ENCODE data around the gene TMEM234.

TMEM234 gene

GRCh38 chr1:32256473-32257226 is 34.5 kb upstream of the TMEM234 start:
- TF ChIP-seq CTCF (IDR thresholded peaks at IDR 0.05; ENCODE audit: low read depth, low read length): no peak
- DNase-seq (ENCODE audit: low read depth in 2 of 2): no peak
- H3K4me3 ChIP-seq (replicated peaks in 1 of 2; ENCODE audit: low read depth in 2 of 2, low read length in 2 of 2): no peak overlapping the region

DNA sequence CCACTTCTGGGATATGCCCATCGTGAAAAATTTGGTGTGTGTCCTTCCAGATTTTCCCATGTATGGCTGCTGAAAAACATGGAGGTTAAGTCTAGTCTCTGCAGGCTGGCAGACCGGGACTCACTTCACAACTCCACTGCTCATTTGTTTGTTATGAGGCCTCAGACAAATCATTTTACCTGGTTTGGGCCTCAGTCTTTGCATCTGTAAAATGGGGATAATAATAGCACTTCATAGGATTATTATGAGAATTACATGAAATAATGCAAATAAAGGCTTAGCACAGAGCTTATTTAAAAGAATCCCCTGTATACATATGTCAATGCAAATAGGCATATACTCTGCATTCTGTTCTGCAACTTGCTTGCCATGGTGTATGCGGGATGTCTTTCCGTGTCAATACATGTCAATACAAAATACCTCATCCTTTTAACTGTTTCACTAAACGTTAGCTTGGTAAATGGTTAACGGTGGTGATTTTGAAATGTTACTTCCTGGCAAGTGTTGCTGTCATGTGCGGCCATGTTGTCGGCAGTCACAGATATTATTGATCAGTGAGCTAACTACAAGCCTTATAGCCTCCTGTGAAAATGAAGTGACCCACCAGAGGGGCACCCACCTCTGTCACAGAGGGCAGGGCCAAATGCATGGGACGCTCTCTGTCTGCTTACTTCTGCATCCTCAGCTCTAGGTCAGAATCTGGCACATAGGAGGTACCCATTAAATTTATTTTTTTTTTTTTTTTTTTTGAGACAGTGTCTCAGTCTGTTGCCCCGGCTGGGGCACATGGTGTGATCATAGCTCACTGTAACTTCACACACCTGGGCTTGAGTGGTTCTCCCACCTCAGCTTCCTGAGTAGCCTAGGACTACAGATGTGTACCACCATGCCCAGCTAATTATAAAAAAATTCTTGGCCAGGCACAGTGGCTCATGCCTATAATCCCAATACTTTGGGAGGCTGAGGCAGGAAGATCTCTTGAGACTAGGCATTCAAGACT is 33.2 kb upstream of the TMEM234 start:
- TF ChIP-seq CTCF (IDR thresholded peaks at IDR 0.05; ENCODE audit: low read depth, low read length): no peak
- no peak for DNase-seq (ENCODE audit: low read depth in 2 of 2)
- no peak overlapping the region for H3K4me3 ChIP-seq (replicated peaks in 1 of 2; ENCODE audit: low read depth in 2 of 2, low read length in 2 of 2)

DNA sequence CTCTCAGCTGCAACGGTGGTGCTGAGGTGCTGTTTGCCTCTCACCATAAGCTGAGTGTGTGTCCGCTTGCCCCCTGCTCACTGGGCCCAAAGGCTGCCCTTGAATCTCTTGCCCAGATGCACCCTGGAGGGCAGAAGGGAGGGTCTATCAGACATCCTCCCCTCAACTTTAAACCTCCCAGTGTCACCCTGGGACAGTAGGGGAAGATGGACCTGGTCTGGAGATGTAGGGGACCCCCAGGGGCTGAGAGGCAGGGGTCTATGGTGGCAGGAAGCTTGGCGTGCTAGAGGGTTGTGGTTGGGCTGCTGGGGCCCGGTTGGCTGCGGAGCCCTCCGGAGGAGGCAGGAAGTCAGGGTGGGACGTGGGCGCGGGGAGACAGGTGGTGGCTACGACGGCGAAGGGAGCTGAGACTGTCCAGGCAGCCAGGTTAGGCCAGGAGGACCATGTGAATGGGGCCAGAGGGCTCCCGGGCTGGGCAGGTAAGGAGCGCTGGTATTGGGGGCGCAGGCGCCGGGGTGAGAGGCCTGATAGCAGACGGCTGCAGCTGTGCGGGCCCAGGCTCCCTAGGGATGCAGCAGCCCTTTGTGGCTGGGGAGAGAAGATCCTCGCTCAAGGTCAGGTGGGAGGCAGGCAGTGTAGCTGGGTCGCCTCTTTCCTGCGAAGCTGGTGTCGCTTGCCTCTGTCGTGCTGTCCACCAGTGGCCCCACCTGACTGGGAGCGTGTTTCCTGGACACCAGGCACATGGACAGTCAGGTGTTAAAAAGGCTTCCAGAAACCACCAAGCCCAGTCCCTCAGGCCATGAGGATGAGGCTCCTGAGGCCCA is 29.0 kb upstream of the TMEM234 start, which contains the start of gene LCK:
Gene LCK (plus strand): TSS at position 373 of the 824 bp plus-strand sequence. CDS start 23,065 bp downstream, outside the sequence.
- no peak for DNase-seq (ENCODE audit: low read depth in 2 of 2)
- TF ChIP-seq CTCF (IDR thresholded peaks at IDR 0.05; ENCODE audit: low read depth, low read length): no peak
- no peak within 1 kb of the TSS for H3K4me3 ChIP-seq (replicated peaks in 1 of 2; ENCODE audit: low read depth in 2 of 2, low read length in 2 of 2)

DNA sequence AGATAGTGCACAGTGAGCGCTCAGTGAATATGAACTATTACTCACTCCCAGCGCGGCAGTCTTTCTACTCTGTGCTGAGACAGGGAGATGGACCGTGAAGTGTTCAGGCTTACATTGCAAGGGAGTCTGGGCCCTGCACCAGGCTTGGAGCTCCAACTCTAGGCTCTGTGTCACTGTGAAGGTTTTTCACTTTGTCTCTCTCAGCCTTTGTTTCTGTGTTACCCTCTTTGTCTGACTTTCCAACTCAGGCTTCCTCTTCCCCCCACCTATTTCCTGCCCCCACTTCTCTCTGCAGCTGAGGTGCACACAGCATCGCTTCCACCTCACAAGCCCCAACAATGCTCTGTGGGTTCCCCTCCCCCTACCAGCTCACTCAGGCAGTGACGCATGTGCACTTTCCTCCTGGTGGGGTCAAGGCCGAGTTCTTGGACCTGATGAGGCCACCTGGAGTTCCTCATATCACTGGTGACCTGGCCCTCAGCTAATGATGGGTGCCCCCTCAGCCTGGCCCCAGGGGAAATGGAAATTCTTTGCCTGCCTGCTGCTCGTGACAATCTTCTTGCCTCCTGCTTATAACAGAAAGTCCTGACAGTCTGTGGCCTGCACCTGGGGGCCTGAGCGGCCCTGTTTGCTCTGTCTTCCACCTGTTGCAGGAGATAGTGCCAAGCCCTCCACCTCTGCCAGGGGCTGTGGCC is 27.8 kb upstream of the TMEM234 start:
- no peak overlapping the region for H3K4me3 ChIP-seq (replicated peaks in 1 of 2; ENCODE audit: low read depth in 2 of 2, low read length in 2 of 2)
- TF ChIP-seq CTCF (IDR thresholded peaks at IDR 0.05; ENCODE audit: low read depth, low read length): no peak
- peak in 1 of 2 donors; percentile 58 for DNase-seq (ENCODE audit: low read depth in 2 of 2)

- TF ChIP-seq CTCF (IDR thresholded peaks at IDR 0.05; ENCODE audit: low read depth, low read length): peak; percentile 75
- DNase-seq (ENCODE audit: low read depth in 2 of 2): peak; percentile 67 to 75
- no peak overlapping the region for H3K4me3 ChIP-seq (replicated peaks in 1 of 2; ENCODE audit: low read depth in 2 of 2, low read length in 2 of 2)
Observed at GRCh38 chr1:32247983-32248889, 26.1 kb upstream of the TMEM234 start.

Data from cardiac fibroblast (primary cell).